ENCODE measurements around the gene SCAMP3. TPM values are rescaled to one million over a fixed set of nuclear protein-coding genes. Genes with fewer than 3 reads are reported as not detected.

SCAMP3 gene
- total and polyA plus RNA-seq, 10 of the 15 experiments (the other 5 are each of a cell fraction or from before 2014, with no cell fraction given), result 17.2 to 133 (median 87.3) TPM

DNA sequence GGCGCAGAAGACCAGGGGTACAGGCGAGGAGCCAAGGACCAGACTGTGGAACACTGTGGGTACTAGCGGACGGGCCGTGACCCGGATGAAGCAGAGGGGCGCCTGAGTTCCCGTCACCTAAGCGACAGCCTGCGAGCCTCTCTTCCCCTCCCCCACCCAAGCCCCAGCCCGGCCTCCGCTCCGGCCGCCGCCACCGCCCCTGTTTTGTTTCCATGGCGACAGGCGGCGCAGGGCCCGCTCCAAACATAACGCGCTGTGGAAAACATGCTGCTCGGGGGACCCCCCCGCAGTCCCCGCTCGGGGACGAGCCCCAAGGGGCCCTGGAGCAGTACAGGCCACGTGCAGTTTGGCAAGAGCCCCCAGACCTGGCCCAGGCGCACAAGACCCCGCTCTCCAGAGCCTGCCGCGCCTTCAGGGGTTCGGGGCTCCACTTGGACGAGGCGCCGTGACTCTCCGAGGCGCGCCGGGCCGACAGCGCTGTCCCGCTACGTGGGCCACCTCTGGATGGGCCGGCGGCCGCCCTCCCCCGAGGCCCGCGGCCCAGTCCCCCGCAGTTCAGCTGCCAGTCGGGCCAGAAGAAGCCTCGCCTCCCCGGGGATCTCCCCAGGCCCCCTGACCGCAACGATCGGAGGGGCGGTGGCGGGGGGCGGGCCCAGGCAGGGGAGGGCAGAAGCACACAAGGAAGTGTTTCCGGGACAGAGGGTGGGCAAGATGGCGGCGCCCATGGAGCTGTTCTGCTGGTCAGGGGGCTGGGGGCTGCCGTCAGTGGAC, 53.4 kb downstream of the SCAMP3 start, which contains the start of gene MTX1 (continued):
- TF ChIP-seq, protein P1, sequence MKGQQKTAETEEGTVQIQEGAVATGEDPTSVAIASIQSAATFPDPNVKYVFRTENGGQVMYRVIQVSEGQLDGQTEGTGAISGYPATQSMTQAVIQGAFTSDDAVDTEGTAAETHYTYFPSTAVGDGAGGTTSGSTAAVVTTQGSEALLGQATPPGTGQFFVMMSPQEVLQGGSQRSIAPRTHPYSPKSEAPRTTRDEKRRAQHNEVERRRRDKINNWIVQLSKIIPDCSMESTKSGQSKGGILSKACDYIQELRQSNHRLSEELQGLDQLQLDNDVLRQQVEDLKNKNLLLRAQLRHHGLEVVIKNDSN (IDR thresholded peaks at IDR 0.05; ENCODE audit: borderline replicate concordance, extremely low read length, insufficient read depth, low read depth, low read length), result no peak
- no peak for TF ChIP-seq BCL11A (IDR thresholded peaks at IDR 0.05; ENCODE audit: low read depth, low read length)
- no peak for TF ChIP-seq ZNF622 (IDR thresholded peaks at IDR 0.05)
- peak; percentile 41; the same call in 1 of the 3 replicates for TF ChIP-seq POU2F2 (IDR thresholded peaks at IDR 0.05; ENCODE audit: borderline replicate concordance, low read depth, low read length)
- no peak for TF ChIP-seq BRCA1 (IDR thresholded peaks at IDR 0.05; ENCODE audit: low read depth, low read length)
- no peak for TF ChIP-seq HDAC6 (IDR thresholded peaks at IDR 0.05; ENCODE audit: unreplicated experiment)
- TF ChIP-seq, protein P2, sequence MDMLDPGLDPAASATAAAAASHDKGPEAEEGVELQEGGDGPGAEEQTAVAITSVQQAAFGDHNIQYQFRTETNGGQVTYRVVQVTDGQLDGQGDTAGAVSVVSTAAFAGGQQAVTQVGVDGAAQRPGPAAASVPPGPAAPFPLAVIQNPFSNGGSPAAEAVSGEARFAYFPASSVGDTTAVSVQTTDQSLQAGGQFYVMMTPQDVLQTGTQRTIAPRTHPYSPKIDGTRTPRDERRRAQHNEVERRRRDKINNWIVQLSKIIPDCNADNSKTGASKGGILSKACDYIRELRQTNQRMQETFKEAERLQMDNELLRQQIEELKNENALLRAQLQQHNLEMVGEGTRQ (IDR thresholded peaks at IDR 0.05; ENCODE audit: borderline replicate concordance, low read depth, low read length), result no peak
- TF ChIP-seq, protein P3, sequence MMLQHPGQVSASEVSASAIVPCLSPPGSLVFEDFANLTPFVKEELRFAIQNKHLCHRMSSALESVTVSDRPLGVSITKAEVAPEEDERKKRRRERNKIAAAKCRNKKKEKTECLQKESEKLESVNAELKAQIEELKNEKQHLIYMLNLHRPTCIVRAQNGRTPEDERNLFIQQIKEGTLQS (IDR thresholded peaks at IDR 0.05; ENCODE audit: borderline replicate concordance, extremely low read depth, low read depth, low read length), result no peak
- peak; percentile 98 for TF ChIP-seq YY1 (IDR thresholded peaks at IDR 0.05; ENCODE audit: low read depth, low read length)
- TF ChIP-seq POLR2A (IDR thresholded peaks at IDR 0.05; ENCODE audit: low read depth, low read length), result peak; percentile 92
- peak; percentile 82 for TF ChIP-seq IKZF1 (conservative IDR thresholded peaks at IDR 0.05)
- no peak for TF ChIP-seq RAD21 (IDR thresholded peaks at IDR 0.05; ENCODE audit: insufficient read depth, low read depth, low read length)
- TF ChIP-seq STAT3 (IDR thresholded peaks at IDR 0.05; ENCODE audit: low read depth, low read length), result no peak
- TF ChIP-seq, protein P4, sequence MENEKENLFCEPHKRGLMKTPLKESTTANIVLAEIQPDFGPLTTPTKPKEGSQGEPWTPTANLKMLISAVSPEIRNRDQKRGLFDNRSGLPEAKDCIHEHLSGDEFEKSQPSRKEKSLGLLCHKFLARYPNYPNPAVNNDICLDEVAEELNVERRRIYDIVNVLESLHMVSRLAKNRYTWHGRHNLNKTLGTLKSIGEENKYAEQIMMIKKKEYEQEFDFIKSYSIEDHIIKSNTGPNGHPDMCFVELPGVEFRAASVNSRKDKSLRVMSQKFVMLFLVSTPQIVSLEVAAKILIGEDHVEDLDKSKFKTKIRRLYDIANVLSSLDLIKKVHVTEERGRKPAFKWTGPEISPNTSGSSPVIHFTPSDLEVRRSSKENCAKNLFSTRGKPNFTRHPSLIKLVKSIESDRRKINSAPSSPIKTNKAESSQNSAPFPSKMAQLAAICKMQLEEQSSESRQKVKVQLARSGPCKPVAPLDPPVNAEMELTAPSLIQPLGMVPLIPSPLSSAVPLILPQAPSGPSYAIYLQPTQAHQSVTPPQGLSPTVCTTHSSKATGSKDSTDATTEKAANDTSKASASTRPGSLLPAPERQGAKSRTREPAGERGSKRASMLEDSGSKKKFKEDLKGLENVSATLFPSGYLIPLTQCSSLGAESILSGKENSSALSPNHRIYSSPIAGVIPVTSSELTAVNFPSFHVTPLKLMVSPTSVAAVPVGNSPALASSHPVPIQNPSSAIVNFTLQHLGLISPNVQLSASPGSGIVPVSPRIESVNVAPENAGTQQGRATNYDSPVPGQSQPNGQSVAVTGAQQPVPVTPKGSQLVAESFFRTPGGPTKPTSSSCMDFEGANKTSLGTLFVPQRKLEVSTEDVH (IDR thresholded peaks at IDR 0.05; ENCODE audit: low read depth, partially characterized antibody), result no peak
- TF ChIP-seq, protein P5, sequence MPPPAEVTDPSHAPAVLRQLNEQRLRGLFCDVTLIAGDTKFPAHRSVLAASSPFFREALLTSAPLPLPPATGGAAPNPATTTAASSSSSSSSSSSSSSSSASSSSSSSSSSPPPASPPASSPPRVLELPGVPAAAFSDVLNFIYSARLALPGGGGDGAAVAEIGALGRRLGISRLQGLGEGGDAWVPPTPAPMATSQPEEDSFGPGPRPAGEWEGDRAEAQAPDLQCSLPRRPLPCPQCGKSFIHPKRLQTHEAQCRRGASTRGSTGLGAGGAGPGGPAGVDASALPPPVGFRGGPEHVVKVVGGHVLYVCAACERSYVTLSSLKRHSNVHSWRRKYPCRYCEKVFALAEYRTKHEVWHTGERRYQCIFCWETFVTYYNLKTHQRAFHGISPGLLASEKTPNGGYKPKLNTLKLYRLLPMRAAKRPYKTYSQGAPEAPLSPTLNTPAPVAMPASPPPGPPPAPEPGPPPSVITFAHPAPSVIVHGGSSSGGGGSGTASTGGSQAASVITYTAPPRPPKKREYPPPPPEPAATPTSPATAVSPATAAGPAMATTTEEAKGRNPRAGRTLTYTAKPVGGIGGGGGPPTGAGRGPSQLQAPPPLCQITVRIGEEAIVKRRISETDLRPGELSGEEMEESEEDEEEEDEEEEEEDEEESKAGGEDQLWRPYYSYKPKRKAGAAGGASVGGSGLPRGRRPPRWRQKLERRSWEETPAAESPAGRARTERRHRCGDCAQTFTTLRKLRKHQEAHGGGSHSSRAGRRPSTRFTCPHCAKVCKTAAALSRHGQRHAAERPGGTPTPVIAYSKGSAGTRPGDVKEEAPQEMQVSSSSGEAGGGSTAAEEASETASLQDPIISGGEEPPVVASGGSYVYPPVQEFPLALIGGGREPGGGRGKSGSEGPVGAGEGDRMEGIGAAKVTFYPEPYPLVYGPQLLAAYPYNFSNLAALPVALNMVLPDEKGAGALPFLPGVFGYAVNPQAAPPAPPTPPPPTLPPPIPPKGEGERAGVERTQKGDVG (CRISPR knock-in tag; IDR thresholded peaks at IDR 0.05), result no peak
- no peak for TF ChIP-seq HDAC2 (IDR thresholded peaks at IDR 0.05)
- no peak for TF ChIP-seq PAX8 (IDR thresholded peaks at IDR 0.05)
- TF ChIP-seq ZZZ3 (IDR thresholded peaks at IDR 0.05; ENCODE audit: control insufficient read depth, insufficient read length, low read depth), result no peak

All from GM12878 (cell line).